NB4 (cell line): ENCODE measurements around the gene MYO18A.

ENCODE experiments used
- POLR2A ChIP-seq: IDR thresholded peaks from 2 replicates; pipeline ENCODE4 v1.6.1; 2011; ENCODE audit warnings: mild to moderate bottlenecking; ENCODE audit not compliant: insufficient read length; ENCODE audit errors: extremely low read depth
- TF ChIP-seq, protein P1 (sequence below): IDR thresholded peaks from one replicate; pipeline ENCODE4 v1.5.1; 2012; ENCODE audit warnings: low read depth, low read length
- TF ChIP-seq, protein P2 (sequence below): IDR thresholded peaks from 2 replicates; pipeline ENCODE4 v1.6.1; 2011; ENCODE audit warnings: low read depth, low read length

DNA sequence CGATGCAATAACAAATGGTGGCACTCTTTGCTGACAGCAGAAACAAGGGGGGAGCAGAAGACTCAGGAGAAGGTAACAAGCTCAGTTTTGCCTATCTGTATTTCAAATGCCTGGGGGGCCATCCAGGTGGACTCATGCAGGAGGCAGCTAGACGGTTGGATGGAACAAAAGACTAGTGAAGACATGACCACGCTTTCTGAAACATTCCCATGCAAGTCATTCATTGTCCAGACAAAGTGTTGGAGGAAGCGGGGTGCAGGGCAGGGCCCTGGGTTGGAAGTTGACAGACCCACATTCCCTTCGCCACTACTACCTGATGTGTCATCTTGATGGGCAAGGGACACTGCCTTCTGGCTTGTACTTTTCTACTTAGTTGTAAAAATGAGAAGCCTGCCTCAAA is 36.7 kb upstream of the MYO18A start:
- TF ChIP-seq, protein P1, sequence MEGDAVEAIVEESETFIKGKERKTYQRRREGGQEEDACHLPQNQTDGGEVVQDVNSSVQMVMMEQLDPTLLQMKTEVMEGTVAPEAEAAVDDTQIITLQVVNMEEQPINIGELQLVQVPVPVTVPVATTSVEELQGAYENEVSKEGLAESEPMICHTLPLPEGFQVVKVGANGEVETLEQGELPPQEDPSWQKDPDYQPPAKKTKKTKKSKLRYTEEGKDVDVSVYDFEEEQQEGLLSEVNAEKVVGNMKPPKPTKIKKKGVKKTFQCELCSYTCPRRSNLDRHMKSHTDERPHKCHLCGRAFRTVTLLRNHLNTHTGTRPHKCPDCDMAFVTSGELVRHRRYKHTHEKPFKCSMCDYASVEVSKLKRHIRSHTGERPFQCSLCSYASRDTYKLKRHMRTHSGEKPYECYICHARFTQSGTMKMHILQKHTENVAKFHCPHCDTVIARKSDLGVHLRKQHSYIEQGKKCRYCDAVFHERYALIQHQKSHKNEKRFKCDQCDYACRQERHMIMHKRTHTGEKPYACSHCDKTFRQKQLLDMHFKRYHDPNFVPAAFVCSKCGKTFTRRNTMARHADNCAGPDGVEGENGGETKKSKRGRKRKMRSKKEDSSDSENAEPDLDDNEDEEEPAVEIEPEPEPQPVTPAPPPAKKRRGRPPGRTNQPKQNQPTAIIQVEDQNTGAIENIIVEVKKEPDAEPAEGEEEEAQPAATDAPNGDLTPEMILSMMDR, result no peak
- TF ChIP-seq POLR2A, result no peak
- TF ChIP-seq, protein P2, sequence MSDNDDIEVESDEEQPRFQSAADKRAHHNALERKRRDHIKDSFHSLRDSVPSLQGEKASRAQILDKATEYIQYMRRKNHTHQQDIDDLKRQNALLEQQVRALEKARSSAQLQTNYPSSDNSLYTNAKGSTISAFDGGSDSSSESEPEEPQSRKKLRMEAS, result no peak
